Measurements from ENCODE around the gene GIT2.

DNA sequence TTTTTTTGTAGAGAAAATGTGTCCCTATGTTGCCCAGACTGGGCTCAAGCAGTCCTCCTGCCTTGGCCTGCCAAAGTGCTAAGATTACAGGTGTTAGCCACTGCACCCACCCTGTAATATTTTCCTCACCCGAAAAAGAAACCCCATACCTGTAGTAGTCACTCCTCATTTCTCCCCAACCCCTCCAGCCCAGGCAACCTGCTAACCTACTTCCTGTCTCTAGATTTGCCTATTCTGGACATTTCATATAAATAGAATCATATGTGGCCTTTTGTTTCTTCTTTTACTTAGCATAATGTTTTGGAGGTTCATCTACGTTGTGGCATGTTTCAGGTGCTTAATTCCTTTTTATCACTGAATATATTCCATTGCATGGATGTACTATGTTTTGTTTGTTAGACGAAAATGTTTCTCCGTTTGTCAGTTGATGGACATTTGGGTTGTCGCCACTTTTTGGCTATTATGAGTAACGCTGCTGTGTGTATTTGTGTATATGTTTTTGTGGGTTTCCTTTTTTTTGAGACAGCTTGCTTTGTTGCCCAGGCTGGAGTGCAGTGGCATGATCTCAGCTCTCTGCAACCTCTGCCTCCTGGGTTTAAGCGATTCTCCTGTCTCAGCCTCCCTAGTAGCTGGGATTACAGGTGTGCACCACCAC is 9.3 kb upstream of the GIT2 start:
- TF ChIP-seq POLR2AphosphoS5 (IDR thresholded peaks at IDR 0.05; ENCODE audit: low read length): no peak
- TF ChIP-seq, protein P1, sequence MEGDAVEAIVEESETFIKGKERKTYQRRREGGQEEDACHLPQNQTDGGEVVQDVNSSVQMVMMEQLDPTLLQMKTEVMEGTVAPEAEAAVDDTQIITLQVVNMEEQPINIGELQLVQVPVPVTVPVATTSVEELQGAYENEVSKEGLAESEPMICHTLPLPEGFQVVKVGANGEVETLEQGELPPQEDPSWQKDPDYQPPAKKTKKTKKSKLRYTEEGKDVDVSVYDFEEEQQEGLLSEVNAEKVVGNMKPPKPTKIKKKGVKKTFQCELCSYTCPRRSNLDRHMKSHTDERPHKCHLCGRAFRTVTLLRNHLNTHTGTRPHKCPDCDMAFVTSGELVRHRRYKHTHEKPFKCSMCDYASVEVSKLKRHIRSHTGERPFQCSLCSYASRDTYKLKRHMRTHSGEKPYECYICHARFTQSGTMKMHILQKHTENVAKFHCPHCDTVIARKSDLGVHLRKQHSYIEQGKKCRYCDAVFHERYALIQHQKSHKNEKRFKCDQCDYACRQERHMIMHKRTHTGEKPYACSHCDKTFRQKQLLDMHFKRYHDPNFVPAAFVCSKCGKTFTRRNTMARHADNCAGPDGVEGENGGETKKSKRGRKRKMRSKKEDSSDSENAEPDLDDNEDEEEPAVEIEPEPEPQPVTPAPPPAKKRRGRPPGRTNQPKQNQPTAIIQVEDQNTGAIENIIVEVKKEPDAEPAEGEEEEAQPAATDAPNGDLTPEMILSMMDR (IDR thresholded peaks at IDR 0.05 in 2 of 3, conservative IDR thresholded peaks at IDR 0.05 in 1 of 3; ENCODE audit: control insufficient read depth in 2 of 3, extremely low read depth in 1 of 3, insufficient read depth in 1 of 3, low read depth in 3 of 3, low read length in 3 of 3): no peak
- no peak for TF ChIP-seq RAD21 (IDR thresholded peaks at IDR 0.05; ENCODE audit: insufficient read depth, low read depth, low read length)
- TF ChIP-seq SIX5 (IDR thresholded peaks at IDR 0.05; ENCODE audit: low read depth, low read length, severe bottlenecking): no peak
- no peak for TF ChIP-seq GABPA (IDR thresholded peaks at IDR 0.05; ENCODE audit: low read depth)
- no peak for TF ChIP-seq EP300 (IDR thresholded peaks at IDR 0.05; ENCODE audit: borderline replicate concordance in 1 of 2, control insufficient read depth in 1 of 2, low read depth in 2 of 2, low read length in 2 of 2)
- TF ChIP-seq REST (IDR thresholded peaks at IDR 0.05; ENCODE audit: low read depth, low read length): no peak
- no peak for TF ChIP-seq TAF1 (IDR thresholded peaks at IDR 0.05; ENCODE audit: borderline replicate concordance, low read depth, low read length)
